Measurements from ENCODE around the gene UCP2. TPM values are rescaled to one million over a fixed set of nuclear protein-coding genes. Genes with fewer than 3 reads are reported as not detected.

UCP2 gene
- total RNA-seq, 2 experiments from 2014 or later: 461 to 471 TPM

GRCh38 chr11:73965076-73965763, 17.4 kb downstream of the UCP2 start:
- Mint-ChIP-seq H3K4me3 (no peak overlapping the region), H3K27ac (no peak overlapping the region)
- intact Hi-C loops (cut with micrococcal nuclease): loop anchor here (2.0 to 10.0 kb wide), 3 partner anchors 16 to 290 kb away; partner anchors contain the start of genes C2CD3 and PPME1

GRCh38 chr11:73963861-73964260, 18.8 kb downstream of the UCP2 start:
- DNase-seq: no peak
- no peaks in the 10 kb centered on the region for H3K27me3 Mint-ChIP-seq
- no peaks in the 10 kb centered on the region for H3K36me3 Mint-ChIP-seq
- H3K4me1 Mint-ChIP-seq (ENCODE audit: low read depth): peaks cover 26% of the 10 kb centered on the region
- H3K4me3 Mint-ChIP-seq: no peak overlapping the region
- intact Hi-C loops (cut with micrococcal nuclease): loop anchor here (1.0 to 10.0 kb wide), 5 partner anchors 17 to 357 kb away; partner anchors contain the start of genes C2CD3 and PPME1
- H3K9me3 Mint-ChIP-seq: no peaks in the 10 kb centered on the region
- ChIA-PET POLR2A (interaction anchor here (1.1 kb wide), 1 partner anchor 16 kb away, joined by 3 read pairs; no protein-coding TSS in a partner anchor), CTCF (interaction anchor here (0.6 to 2.5 kb wide), 24 partner anchors 10 to 485 kb away, joined by 3 to 13 read pairs (median 4); partner anchors contain the start of genes C2CD3 and PPME1)
- H3K27ac Mint-ChIP-seq: no peak overlapping the region

More at GRCh38 chr11:73965076-73965763, 17.4 kb downstream of the UCP2 start:
- no peaks in the 10 kb centered on the region for H3K36me3 Mint-ChIP-seq
- POLR2A ChIA-PET: interaction anchor here (0.7 to 2.9 kb wide), 2 partner anchors 14 to 16 kb away, joined by 3 to 26 read pairs; partner anchors contain the start of gene UCP2
- CTCF ChIA-PET: interaction anchor here (1.3 to 2.5 kb wide), 8 partner anchors 15 to 290 kb away, joined by 3 to 13 read pairs (median 9); partner anchors contain the start of genes C2CD3 and PPME1
- no peaks in the 10 kb centered on the region for H3K27me3 Mint-ChIP-seq
- H3K9me3 Mint-ChIP-seq: no peaks in the 10 kb centered on the region
- H3K4me1 Mint-ChIP-seq (ENCODE audit: low read depth): peaks cover 40% of the 10 kb centered on the region
- no peak for DNase-seq

GRCh38 chr11:73962101-73962705, 20.4 kb downstream of the UCP2 start:
- ChIA-PET CTCF (no interaction called here), POLR2A (no interaction called here)
- H3K4me3 Mint-ChIP-seq: no peak overlapping the region
- no peak for DNase-seq
- H3K4me1 Mint-ChIP-seq (ENCODE audit: low read depth): peaks cover 18% of the 10 kb centered on the region
- H3K9me3 Mint-ChIP-seq: no peaks in the 10 kb centered on the region
- no peak overlapping the region for H3K27ac Mint-ChIP-seq
- intact Hi-C loops (cut with micrococcal nuclease): loop anchor here (10.0 kb wide), 1 partner anchor 293 kb away; no protein-coding TSS in a partner anchor
- peaks cover 4% of the 10 kb centered on the region for H3K27me3 Mint-ChIP-seq
- no peaks in the 10 kb centered on the region for H3K36me3 Mint-ChIP-seq

GRCh38 chr11:73961321-73961720, 21.3 kb downstream of the UCP2 start:
- H3K27ac Mint-ChIP-seq: no peak overlapping the region
- POLR2A ChIA-PET: no interaction called here
- no peak for DNase-seq
- peaks cover 18% of the 10 kb centered on the region for H3K4me1 Mint-ChIP-seq (ENCODE audit: low read depth)
- H3K9me3 Mint-ChIP-seq: no peaks in the 10 kb centered on the region
- CTCF ChIA-PET: no interaction called here
- H3K27me3 Mint-ChIP-seq: peaks cover 6% of the 10 kb centered on the region
- H3K4me3 Mint-ChIP-seq: no peak overlapping the region
- intact Hi-C loops (cut with micrococcal nuclease): loop anchor here (10.0 kb wide), 1 partner anchor 293 kb away; no protein-coding TSS in a partner anchor
- H3K36me3 Mint-ChIP-seq: no peaks in the 10 kb centered on the region

GRCh38 chr11:73958521-73959141, 24.0 kb downstream of the UCP2 start:
- H3K9me3 Mint-ChIP-seq: no peaks in the 10 kb centered on the region
- H3K4me3 Mint-ChIP-seq: no peak overlapping the region
- CTCF ChIA-PET: interaction anchor here (0.6 kb wide), 1 partner anchor 62 kb away, joined by 3 read pairs; no protein-coding TSS in a partner anchor
- POLR2A ChIA-PET: no interaction called here
- peaks cover 5% of the 10 kb centered on the region for H3K4me1 Mint-ChIP-seq (ENCODE audit: low read depth)
- H3K36me3 Mint-ChIP-seq: no peaks in the 10 kb centered on the region
- no peak overlapping the region for H3K27ac Mint-ChIP-seq
- DNase-seq: no peak
- H3K27me3 Mint-ChIP-seq: peaks cover 11% of the 10 kb centered on the region
- intact Hi-C loops (cut with micrococcal nuclease): no loop called here

- Mint-ChIP-seq H3K36me3 (no peaks in the 10 kb centered on the region), H3K9me3 (no peaks in the 10 kb centered on the region), H3K27ac (no peak overlapping the region), H3K27me3 (peaks cover 11% of the 10 kb centered on the region), H3K4me3 (no peak overlapping the region), H3K4me1 (ENCODE audit: low read depth) (peaks cover 5% of the 10 kb centered on the region)
- ChIA-PET POLR2A (no interaction called here), CTCF (no interaction called here)
- intact Hi-C loops (cut with micrococcal nuclease): no loop called here
- DNase-seq: no peak
Observed at GRCh38 chr11:73957654-73958361, 24.8 kb downstream of the UCP2 start.

GRCh38 chr11:73956876-73957653, 25.6 kb downstream of the UCP2 start:
- Mint-ChIP-seq H3K4me3 (no peak overlapping the region), H3K27ac (no peak overlapping the region), H3K4me1 (ENCODE audit: low read depth) (peaks cover 5% of the 10 kb centered on the region), H3K36me3 (no peaks in the 10 kb centered on the region), H3K27me3 (peaks cover 11% of the 10 kb centered on the region), H3K9me3 (no peaks in the 10 kb centered on the region)
- no peak for DNase-seq
- CTCF ChIA-PET: no interaction called here
- intact Hi-C loops (cut with micrococcal nuclease): no loop called here
- POLR2A ChIA-PET: no interaction called here

GRCh38 chr11:73951797-73952196, 30.8 kb downstream of the UCP2 start:
- peaks cover 1% of the 10 kb centered on the region for H3K4me1 Mint-ChIP-seq (ENCODE audit: low read depth)
- POLR2A ChIA-PET: no interaction called here
- DNase-seq: no peak
- H3K4me3 Mint-ChIP-seq: no peak overlapping the region
- H3K27me3 Mint-ChIP-seq: peaks cover 6% of the 10 kb centered on the region
- intact Hi-C loops (cut with micrococcal nuclease): no loop called here
- H3K9me3 Mint-ChIP-seq: no peaks in the 10 kb centered on the region
- H3K36me3 Mint-ChIP-seq: no peaks in the 10 kb centered on the region
- CTCF ChIA-PET: no interaction called here
- no peak overlapping the region for H3K27ac Mint-ChIP-seq

- Mint-ChIP-seq H3K4me3 (no peak within 1 kb of the TSS), H3K27ac (no peak within 1 kb of the TSS), H3K36me3 (no peaks in the 10 kb centered on the region), H3K9me3 (no peaks in the 10 kb centered on the region), H3K27me3 (peaks cover 3% of the 10 kb centered on the region), H3K4me1 (ENCODE audit: low read depth) (peaks cover under 1% of the 10 kb centered on the region)
- POLR2A ChIA-PET: no interaction called here
- DNase-seq: no peak
- intact Hi-C loops (cut with micrococcal nuclease): no loop called here
- CTCF ChIA-PET: no interaction called here
Observed at GRCh38 chr11:73950869-73951710, 31.6 kb downstream of the UCP2 start, which contains the start of gene DNAJB13. TSS of gene DNAJB13 (plus strand) at chr11:73951026. CDS start at chr11:73951070, 44 bp downstream.

DNA sequence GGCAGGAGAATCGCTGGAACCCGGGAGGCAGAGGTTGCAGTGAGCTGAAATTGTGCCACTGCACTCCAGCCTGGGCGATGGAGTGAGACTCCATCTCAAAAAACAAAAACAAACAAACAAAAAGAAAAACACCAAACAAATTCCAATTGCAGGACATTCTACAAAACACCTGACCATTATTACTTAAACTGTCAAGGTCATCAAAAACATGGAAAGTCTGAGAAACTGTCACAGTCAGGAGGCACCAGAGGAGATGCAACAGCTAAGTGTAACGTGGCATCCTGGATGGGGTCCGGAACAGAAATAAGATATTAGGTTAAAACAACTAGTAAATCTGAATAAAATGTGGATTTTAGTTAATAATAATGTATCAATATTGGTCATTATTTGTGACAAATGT, 32.7 kb downstream of the UCP2 start:
- no peaks in the 10 kb centered on the region for H3K9me3 Mint-ChIP-seq
- CTCF ChIA-PET: no interaction called here
- POLR2A ChIA-PET: interaction anchor here (0.6 kb wide), 1 partner anchor 32 kb away, joined by 3 read pairs; no protein-coding TSS in a partner anchor

DNA sequence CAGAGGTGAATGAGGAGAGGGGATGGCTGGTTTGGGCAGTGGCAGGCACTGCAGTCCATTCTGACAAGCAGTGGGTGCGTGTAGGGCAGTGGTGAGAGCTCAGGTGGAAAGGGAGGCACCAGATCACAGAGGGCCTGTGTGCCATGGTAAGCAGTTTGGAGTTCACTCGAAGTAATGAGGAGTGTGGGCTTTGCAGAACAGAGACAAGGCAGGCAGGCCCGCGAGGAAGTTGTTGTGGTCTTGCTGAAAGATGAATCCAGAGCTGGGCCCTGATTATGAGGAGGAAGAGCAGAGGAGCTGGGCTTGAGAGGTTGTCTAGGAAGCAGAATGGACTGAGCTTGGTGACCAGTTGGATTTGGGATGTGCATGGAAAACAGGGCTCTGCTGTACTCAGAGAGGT, 33.4 kb downstream of the UCP2 start:
- no peaks in the 10 kb centered on the region for H3K27me3 Mint-ChIP-seq
- intact Hi-C loops (cut with micrococcal nuclease): no loop called here

More for the DNA sequence above, 32.7 kb downstream of the UCP2 start:
- H3K36me3 Mint-ChIP-seq: no peaks in the 10 kb centered on the region
- no peaks in the 10 kb centered on the region for H3K4me1 Mint-ChIP-seq (ENCODE audit: low read depth)
- H3K27ac Mint-ChIP-seq: no peak overlapping the region
- H3K27me3 Mint-ChIP-seq: no peaks in the 10 kb centered on the region
- intact Hi-C loops (cut with micrococcal nuclease): no loop called here
- no peak for DNase-seq
- no peak overlapping the region for H3K4me3 Mint-ChIP-seq

More for the DNA sequence above, 33.4 kb downstream of the UCP2 start:
- no peaks in the 10 kb centered on the region for H3K36me3 Mint-ChIP-seq
- ChIA-PET POLR2A (no interaction called here), CTCF (no interaction called here)
- H3K9me3 Mint-ChIP-seq: no peaks in the 10 kb centered on the region
- no peak overlapping the region for H3K27ac Mint-ChIP-seq
- H3K4me1 Mint-ChIP-seq (ENCODE audit: low read depth): no peaks in the 10 kb centered on the region
- no peak for DNase-seq
- no peak overlapping the region for H3K4me3 Mint-ChIP-seq

Data from activated CD4-positive, alpha-beta memory T cell treated with anti-CD3 and anti-CD28 coated beads for 36 hours (primary cell).